Measurements from ENCODE around the gene GKN2.
"Not testable (repeated sequence)": the region's sequence is repeated elsewhere in the genome, so short reads cannot be mapped to it uniquely, and the experiment has no call there.

GKN2 gene

GRCh38 chr2:68959001-68959400 is 6.3 kb upstream of the GKN2 start:
- DNase-seq (ENCODE audit: low read depth): no peak

- not testable (repeated sequence) for DNase-seq (ENCODE audit: low read depth)
Observed at GRCh38 chr2:68955432-68955831, 2.7 kb upstream of the GKN2 start.

GRCh38 chr2:68951899-68952298 is 794 bp downstream of the GKN2 start:
- no peak for DNase-seq (ENCODE audit: low read depth)

- DNase-seq (ENCODE audit: low read depth): no peak
Observed at GRCh38 chr2:68948710-68949109, 4.0 kb downstream of the GKN2 start.

- no peak for DNase-seq (ENCODE audit: low read depth)
Observed at GRCh38 chr2:68946117-68946516, 6.6 kb downstream of the GKN2 start.

- peak; percentile 10 for DNase-seq (ENCODE audit: low read depth)
Observed at GRCh38 chr2:68943581-68944568, 8.8 kb downstream of the GKN2 start.

GRCh38 chr2:68942827-68943226 is 9.9 kb downstream of the GKN2 start:
- DNase-seq (ENCODE audit: low read depth): no peak

GRCh38 chr2:68940369-68940768 is 12.3 kb downstream of the GKN2 start:
- no peak for DNase-seq (ENCODE audit: low read depth)

GRCh38 chr2:68939962-68940361 is 12.7 kb downstream of the GKN2 start:
- DNase-seq (ENCODE audit: low read depth): no peak

- DNase-seq (ENCODE audit: low read depth): no peak
Observed at GRCh38 chr2:68938938-68939337, 13.8 kb downstream of the GKN2 start.

GRCh38 chr2:68937346-68938055 is 15.2 kb downstream of the GKN2 start:
- no peak for DNase-seq (ENCODE audit: low read depth)

GRCh38 chr2:68936889-68937288 is 15.8 kb downstream of the GKN2 start:
- no peak for DNase-seq (ENCODE audit: low read depth)

GRCh38 chr2:68936427-68936826 is 16.3 kb downstream of the GKN2 start:
- DNase-seq (ENCODE audit: low read depth): no peak

- DNase-seq (ENCODE audit: low read depth): no peak
Observed at GRCh38 chr2:68935471-68935870, 17.2 kb downstream of the GKN2 start.

- no peak for DNase-seq (ENCODE audit: low read depth)
Observed at GRCh38 chr2:68934021-68934420, 18.7 kb downstream of the GKN2 start.

- DNase-seq (ENCODE audit: low read depth): no peak
Observed at GRCh38 chr2:68932402-68932801, 20.3 kb downstream of the GKN2 start.

- DNase-seq (ENCODE audit: low read depth): no peak
Observed at GRCh38 chr2:68931799-68932198, 20.9 kb downstream of the GKN2 start.

GRCh38 chr2:68931149-68931711 is 21.5 kb downstream of the GKN2 start:
- DNase-seq (ENCODE audit: low read depth): no peak

- no peak for DNase-seq (ENCODE audit: low read depth)
Observed at GRCh38 chr2:68926796-68927195, 25.9 kb downstream of the GKN2 start.

GRCh38 chr2:68925295-68925896 is 27.3 kb downstream of the GKN2 start:
- DNase-seq (ENCODE audit: low read depth): peak; percentile 26

GRCh38 chr2:68921646-68922045 is 31.0 kb downstream of the GKN2 start:
- no peak for DNase-seq (ENCODE audit: low read depth)

GRCh38 chr2:68920481-68921170 is 32.1 kb downstream of the GKN2 start:
- no peak for DNase-seq (ENCODE audit: low read depth)
